Putamen (tissue), 1 donor: ENCODE results near the gene CDC25A.

Experiments used
- DNase-seq: peaks from one replicate; pipeline ENCODE4 v3.0.0-alpha.2; 2016; ENCODE audit warnings: low spot score

The CDC25A gene

GRCh38 chr3:48194446-48195071 lies 6.3 kb upstream of the CDC25A start:
- peak; percentile 31 for DNase-seq

GRCh38 chr3:48190911-48191310 lies 2.7 kb upstream of the CDC25A start:
- DNase-seq, result no peak

- no peak for DNase-seq
Measured at GRCh38 chr3:48189321-48189720, 1.1 kb upstream of the CDC25A start.

- DNase-seq, result no peak
Measured at GRCh38 chr3:48187579-48188265, 495 bp downstream of the CDC25A start.

- DNase-seq, result no peak
Measured at GRCh38 chr3:48187301-48187578, 977 bp downstream of the CDC25A start.

GRCh38 chr3:48186631-48187300 lies 1.5 kb downstream of the CDC25A start:
- DNase-seq, result no peak

GRCh38 chr3:48185129-48185528 lies 3.1 kb downstream of the CDC25A start:
- DNase-seq, result no peak

- no peak for DNase-seq
Measured at GRCh38 chr3:48184299-48184698, 3.9 kb downstream of the CDC25A start.

GRCh38 chr3:48180531-48181253 lies 7.5 kb downstream of the CDC25A start:
- DNase-seq, result no peak

GRCh38 chr3:48180021-48180420 lies 8.2 kb downstream of the CDC25A start:
- no peak for DNase-seq

- no peak for DNase-seq
Measured at GRCh38 chr3:48178072-48178471, 10.1 kb downstream of the CDC25A start.

GRCh38 chr3:48157950-48158376 lies 30.3 kb downstream of the CDC25A start:
- peak; percentile 12 for DNase-seq

- DNase-seq, result no peak
Measured at GRCh38 chr3:48157202-48157840, 30.9 kb downstream of the CDC25A start.

- DNase-seq, result no peak
Measured at GRCh38 chr3:48156163-48156562, 32.1 kb downstream of the CDC25A start.

- DNase-seq, result no peak
Measured at GRCh38 chr3:48155122-48155521, 33.1 kb downstream of the CDC25A start.

GRCh38 chr3:48151807-48152427 lies 36.3 kb downstream of the CDC25A start:
- DNase-seq, result no peak

- peak; percentile 55 for DNase-seq
Measured at GRCh38 chr3:48151058-48151806, 37.0 kb downstream of the CDC25A start.

- no peak for DNase-seq
Measured at GRCh38 chr3:48143992-48144391, 44.2 kb downstream of the CDC25A start.

- DNase-seq, result no peak
Measured at GRCh38 chr3:48143567-48143966, 44.6 kb downstream of the CDC25A start.

GRCh38 chr3:48142316-48142870 lies 45.8 kb downstream of the CDC25A start:
- DNase-seq, result no peak

- DNase-seq, result no peak
Measured at GRCh38 chr3:48141604-48142137, 46.5 kb downstream of the CDC25A start.
